NCI-H446 treated with DMSO at 0.1 percent for 48 hours (cell line): ENCODE results near the gene UBC.
"Not testable (repeated sequence)": the region's sequence is repeated elsewhere in the genome, so short reads cannot be mapped to it uniquely, and the experiment has no call there.

Experiments
- DNase-seq: peaks from one replicate; lab custom pipeline; 2025; lab: John Stamatoyannopoulos, UW

Gene UBC

GRCh38 chr12:124915239-124916236 is 1.1 kb upstream of the UBC start:
- no peak for DNase-seq

GRCh38 chr12:124913474-124914391 is 717 bp downstream of the UBC start:
- no peak for DNase-seq

- DNase-seq, result not testable (repeated sequence)
Measured at GRCh38 chr12:124912529-124913287, 1.7 kb downstream of the UBC start.

GRCh38 chr12:124911521-124911920 is 2.9 kb downstream of the UBC start:
- not testable (repeated sequence) for DNase-seq

- no peak for DNase-seq
Measured at GRCh38 chr12:124910561-124911478, 3.6 kb downstream of the UBC start.

- DNase-seq, result no peak
Measured at GRCh38 chr12:124909831-124910560, 4.5 kb downstream of the UBC start.

DNA sequence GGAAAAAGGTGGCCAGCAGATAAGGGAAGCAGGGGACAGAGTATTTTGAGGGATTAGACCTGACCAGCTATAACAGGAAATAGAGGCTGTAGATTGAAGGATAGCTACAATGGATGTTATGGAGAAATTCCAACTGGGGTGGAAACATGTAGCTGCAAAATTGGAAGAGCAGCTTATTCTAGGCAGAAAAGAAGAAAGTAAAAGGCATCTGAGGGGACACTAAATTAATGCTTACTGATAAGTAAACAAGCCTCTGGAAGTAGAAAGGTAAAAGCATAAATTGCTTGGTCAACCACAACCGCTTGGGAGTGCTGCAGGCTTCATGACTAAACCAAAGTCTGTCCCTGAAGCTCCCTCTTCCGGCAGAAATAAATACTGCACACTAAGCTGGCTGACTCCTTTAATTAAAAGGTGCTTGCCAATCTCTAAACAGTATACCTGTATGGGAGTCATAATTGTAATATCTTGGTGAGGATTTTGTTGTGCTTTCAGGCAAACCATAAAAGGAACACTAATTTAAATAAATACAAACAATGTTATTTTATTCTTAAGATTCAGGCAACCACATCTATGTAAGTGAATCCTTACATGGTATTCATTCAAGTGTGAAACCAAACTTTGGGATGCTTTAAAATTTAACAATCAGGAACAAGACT is 7.7 kb downstream of the UBC start:
- DNase-seq, result no peak

GRCh38 chr12:124904306-124905098 is 9.9 kb downstream of the UBC start:
- no peak for DNase-seq

GRCh38 chr12:124902916-124903315 is 11.5 kb downstream of the UBC start:
- DNase-seq, result no peak

DNA sequence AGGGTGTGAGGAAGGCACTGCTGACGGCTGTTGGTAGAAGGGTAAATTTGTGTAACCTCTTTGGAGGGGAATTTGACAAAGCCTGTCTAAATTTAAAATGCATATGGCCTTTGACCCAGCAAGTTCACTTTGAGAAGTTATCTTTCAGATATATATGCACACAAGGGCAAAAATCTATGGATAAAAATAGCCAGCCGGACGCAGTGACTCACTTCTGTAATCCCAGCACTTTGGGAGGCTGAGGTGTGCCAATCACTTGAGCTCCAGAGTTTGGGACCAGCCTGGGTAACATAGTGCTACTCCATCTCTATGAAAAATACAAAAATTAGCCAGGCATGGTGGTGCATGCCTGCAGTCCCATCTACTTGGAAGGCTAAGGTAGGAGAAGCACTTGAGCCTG is 13.4 kb downstream of the UBC start:
- DNase-seq, result no peak

- not testable (repeated sequence) for DNase-seq
Measured at GRCh38 chr12:124900345-124900795, 14.1 kb downstream of the UBC start.

GRCh38 chr12:124898923-124899294 is 15.5 kb downstream of the UBC start:
- no peak for DNase-seq

- peak; percentile 10 for DNase-seq
Measured at GRCh38 chr12:124898200-124898922, 16.1 kb downstream of the UBC start.

- no peak for DNase-seq
Measured at GRCh38 chr12:124896461-124896860, 18.0 kb downstream of the UBC start.

DNA sequence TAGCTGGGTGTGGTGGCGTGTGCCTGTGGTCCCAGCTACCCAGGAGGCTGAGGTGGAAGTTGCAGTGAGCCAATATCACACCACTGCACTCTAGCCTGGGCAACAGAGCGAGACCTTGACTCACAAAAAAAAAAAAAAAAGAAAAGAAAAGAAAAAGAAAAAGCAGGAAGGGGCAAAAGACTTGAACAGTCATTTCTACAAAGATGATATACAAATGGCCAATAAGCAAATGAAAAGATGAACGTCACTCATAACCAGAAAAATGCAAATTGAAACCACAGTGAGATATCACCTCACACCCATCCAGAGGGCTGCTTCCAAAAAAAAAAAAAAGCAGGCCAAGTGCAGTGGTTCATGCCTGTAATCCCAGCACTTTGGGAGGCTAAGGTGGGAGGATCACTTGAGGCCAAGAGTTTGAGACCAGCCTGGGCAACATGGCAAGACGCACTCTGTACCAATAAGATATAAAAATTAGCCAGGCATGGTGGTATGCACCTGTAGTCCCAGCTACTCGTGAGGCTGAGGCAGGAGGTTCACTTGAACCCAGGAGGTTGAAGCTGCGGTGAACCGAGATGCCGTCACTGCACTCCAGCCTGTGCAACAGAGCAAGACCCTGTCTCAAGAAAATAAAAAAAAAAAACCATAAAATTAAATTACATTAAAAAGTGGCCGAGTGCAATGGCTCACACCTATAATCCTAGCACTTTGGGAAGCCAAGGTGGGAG is 20.5 kb downstream of the UBC start:
- DNase-seq, result no peak

DNA sequence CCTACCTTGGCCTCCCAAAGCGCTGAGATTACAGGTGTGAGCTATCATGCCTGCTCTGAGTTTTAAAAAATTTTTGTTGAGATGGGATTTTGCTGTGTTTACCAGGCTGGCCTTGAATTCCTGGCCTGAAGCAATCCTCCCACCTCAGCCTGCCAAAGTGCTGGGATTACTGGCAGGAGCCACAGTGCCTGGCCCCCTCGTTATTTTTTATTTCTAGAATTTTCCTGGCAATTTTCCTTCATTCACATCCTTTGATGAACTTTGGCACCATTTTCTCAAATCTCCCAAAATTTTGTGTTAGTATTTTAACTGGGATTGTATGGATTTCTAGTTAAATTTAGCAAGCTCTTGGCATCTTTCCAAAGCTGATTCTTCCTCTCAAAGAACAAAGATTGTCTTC is 26.2 kb downstream of the UBC start:
- peak; percentile 31 for DNase-seq

DNA sequence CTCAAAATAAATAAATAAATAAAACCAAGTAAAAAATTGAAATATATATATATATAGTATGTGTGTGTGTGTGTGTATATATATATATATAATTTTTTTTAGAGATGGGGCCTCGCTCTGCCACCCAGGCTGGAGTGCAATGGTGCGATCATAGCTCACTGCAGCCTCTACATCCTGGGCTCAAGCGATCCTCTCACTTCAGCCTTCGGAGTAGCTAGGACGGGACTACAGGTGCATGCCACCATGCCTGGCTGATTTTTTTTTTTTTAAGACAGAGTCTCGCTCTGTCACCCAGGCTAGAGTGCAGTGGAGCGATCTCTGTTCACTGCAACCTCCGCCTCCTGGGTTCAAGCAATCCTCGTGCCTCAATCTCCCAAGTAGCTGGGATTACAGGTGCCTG is 26.7 kb downstream of the UBC start:
- DNase-seq, result not testable (repeated sequence)
